Psoas muscle (tissue), 8 donors: ENCODE measurements around the gene P2RY6. TPM values are rescaled to one million over a fixed set of nuclear protein-coding genes. Genes with fewer than 3 reads are reported as not detected.

Experiments used
- ATAC-seq, 4 donors: fragments of 200-7000 bp; cut with Tn5 transposase; one replicate each; pipeline ENCODE4 v1.9.1; 2020; ENCODE audit warnings: moderate library complexity in 3 of 4, mild to moderate bottlenecking in 2 of 4
- DNase-seq, 2 donors: peaks; one replicate each; pipeline ENCODE4 v3.0.0-alpha.2; 2020
- H3K27ac ChIP-seq: fragments of 200-600 bp; one replicate; pipeline ENCODE4 v1.8.0; 2022
- H3K27me3 ChIP-seq, 3 donors: fragments of 200-600 bp in 1 of 3; one replicate each; pipeline versions ENCODE4 v1.6.1 to v1.8.0; 2013 to 2022; ENCODE audit warnings: low read length in 2 of 3, mild to moderate bottlenecking in 2 of 3, moderate library complexity in 1 of 3; ENCODE audit not compliant: insufficient read depth in 3 of 3
- H3K36me3 ChIP-seq, 2 donors: fragments of 200-600 bp in 1 of 2; one replicate each; pipeline versions ENCODE4 v1.6.1 to v1.8.0; 2013 to 2022; ENCODE audit warnings: low read depth in 1 of 2, mild to moderate bottlenecking in 1 of 2, moderate library complexity in 1 of 2; ENCODE audit not compliant: insufficient read depth in 1 of 2
- H3K4me1 ChIP-seq: fragments of 200-600 bp; one replicate; pipeline ENCODE4 v1.8.0; 2022
- H3K4me3 ChIP-seq: fragments of 200-600 bp; one replicate; pipeline ENCODE4 v1.8.0; 2022; ENCODE audit warnings: mild to moderate bottlenecking
- H3K9me3 ChIP-seq: fragments of 200-600 bp; one replicate; pipeline ENCODE4 v1.8.0; 2022
- WGBS, 3 donors: extraction: QIAGEN DNeasy Blood & Tissue Kit; methylation state at CpG; one replicate each; pipeline versions ENCODE4 v1.1.6 to v1.1.7; 2013; 5-methylcytosine and 5-hydroxymethylcytosine counted together
- intact Hi-C, 2 donors: fragments of 100-400 bp; cut with DNase I; formaldehyde crosslinking; loops; one replicate each; pipeline versions ENCODE4 v1.11.0 to v1.14.2; 2022
- polyA plus RNA-seq, 3 donors: library from polyadenylated mRNA; stranded (reverse); fragments of 200-250 nt; gene quantifications; one replicate each; pipeline ENCODE4 v1.2.3, GENCODE V29; 2013
- total RNA-seq, 4 donors: library from RNA; stranded (reverse); fragmentation: NEBNext Ultra II Directional in 2 of 4; extraction: Animal tissue kit (Norgen Biotek cat#: 25700) in 2 of 4; gene quantifications; one replicate each; pipeline versions ENCODE4 v1.2.1 to v1.2.4, GENCODE V29; 2021 to 2023
- TF ChIP-seq, protein P1 (sequence below): fragments of 200-600 bp; IDR thresholded peaks from one replicate; pipeline ENCODE4 v1.8.0; 2022; ENCODE audit warnings: antibody characterized with exemption
- donor health status: healthy with polysubstance abuse.
- donor health status: DM: no; HTN: no; CAD: no; lungs with moderate emphysema.
- donor health status: Bipolar disorder and iron deficiency.
- donor health status: healthy.
- donor health status: DM: yes; HTN: yes; CAD: no.
- donor health status: DM: no; HTN: no; CAD: no.
- donor health status: DM: no; HTN: no; CAD: no.
- donor health status: DM: yes; HTN: yes; CAD: no.

The P2RY6 gene
- total and polyA plus RNA-seq, 7 donors: 0.59 to 2.5 (median 1.3) TPM

DNA sequence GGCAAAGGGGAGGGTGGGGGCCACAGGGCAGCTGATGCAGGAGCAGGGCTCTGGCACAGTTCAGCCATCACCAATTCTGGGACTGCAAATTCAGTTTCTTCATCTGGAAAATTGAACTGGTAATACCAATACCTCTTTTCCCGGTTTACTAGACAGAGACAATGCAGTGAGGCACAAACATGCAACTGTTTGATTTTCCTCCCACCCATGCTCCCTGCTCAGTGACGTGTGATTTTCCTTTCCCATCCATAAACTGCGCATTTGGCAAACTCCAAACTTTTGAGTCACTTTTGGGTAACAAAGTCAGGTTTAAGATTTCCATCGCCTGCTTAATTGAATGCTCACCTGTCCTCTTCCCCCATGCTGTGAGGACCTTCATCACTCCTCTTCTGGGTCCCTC is 30.8 kb upstream of the P2RY6 start:
- WGBS, 3 donors: 72 to 87% (median 83%) methylated on average over 4 of the region's 4 CpGs

DNA sequence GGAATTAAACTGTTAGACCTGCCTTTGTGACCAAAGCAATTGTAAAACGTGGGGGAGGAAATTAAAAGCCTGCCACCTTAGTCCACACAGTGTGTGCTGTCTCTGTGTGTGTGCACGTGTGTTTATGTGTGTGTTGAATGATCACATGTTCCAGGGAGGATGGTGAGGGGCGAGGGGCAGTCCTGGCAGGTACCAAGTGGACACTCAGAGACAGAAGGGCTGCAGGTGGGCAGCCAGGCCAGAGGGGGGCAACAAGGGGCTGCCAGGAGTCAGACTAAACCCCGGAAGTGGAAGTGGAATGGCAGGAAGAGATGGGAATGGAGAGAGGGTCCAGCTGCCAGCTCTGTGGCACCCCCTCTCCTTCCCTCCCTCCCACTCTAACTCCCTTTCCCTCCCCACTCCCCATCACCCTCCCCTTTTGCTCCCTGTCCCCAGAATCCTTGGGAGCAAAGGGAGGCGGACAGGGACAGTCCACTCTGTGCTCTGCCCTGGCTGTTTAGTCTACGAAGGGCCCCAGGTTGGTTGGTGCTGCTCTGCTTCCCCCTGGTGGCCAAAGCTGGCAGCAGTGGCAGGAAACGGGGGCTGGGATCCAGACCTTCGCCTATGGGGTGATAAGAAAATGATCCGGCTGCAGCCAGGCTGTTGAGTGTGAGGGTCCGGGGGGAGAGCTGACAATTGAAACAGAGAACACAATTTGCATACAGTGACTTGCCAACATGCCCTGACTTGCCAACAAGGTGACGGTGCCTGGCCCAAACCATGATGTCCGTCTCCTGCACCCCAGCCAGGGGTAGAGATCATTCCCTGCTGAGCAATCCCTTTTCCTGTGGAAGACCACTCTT is 29.7 kb upstream of the P2RY6 start:
- intact Hi-C loops: loop anchor here (1.0 to 5.0 kb wide), 3 partner anchors 35 to 57 kb away; no protein-coding TSS in a partner anchor
- H3K36me3 ChIP-seq: peaks cover 0 to 5% of the 10 kb centered on the region in 2 donors
- no peaks in the 10 kb centered on the region for H3K27me3 ChIP-seq
- H3K9me3 ChIP-seq: no peaks in the 10 kb centered on the region
- TF ChIP-seq, protein P1, sequence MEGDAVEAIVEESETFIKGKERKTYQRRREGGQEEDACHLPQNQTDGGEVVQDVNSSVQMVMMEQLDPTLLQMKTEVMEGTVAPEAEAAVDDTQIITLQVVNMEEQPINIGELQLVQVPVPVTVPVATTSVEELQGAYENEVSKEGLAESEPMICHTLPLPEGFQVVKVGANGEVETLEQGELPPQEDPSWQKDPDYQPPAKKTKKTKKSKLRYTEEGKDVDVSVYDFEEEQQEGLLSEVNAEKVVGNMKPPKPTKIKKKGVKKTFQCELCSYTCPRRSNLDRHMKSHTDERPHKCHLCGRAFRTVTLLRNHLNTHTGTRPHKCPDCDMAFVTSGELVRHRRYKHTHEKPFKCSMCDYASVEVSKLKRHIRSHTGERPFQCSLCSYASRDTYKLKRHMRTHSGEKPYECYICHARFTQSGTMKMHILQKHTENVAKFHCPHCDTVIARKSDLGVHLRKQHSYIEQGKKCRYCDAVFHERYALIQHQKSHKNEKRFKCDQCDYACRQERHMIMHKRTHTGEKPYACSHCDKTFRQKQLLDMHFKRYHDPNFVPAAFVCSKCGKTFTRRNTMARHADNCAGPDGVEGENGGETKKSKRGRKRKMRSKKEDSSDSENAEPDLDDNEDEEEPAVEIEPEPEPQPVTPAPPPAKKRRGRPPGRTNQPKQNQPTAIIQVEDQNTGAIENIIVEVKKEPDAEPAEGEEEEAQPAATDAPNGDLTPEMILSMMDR: peak; percentile 80
- WGBS, 3 donors: 15 to 21% (median 18%) methylated on average over 11 to 12 of the region's 12 CpGs
- peak overlapping the region; percentile 53 for H3K27ac ChIP-seq
- no peak overlapping the region for H3K4me3 ChIP-seq
- DNase-seq (peak; percentile 80 to 90), ATAC-seq (peak; percentile 19 to 49 (median 40))
- peaks cover 42% of the 10 kb centered on the region for H3K4me1 ChIP-seq

More for the DNA sequence above, 30.8 kb upstream of the P2RY6 start:
- TF ChIP-seq, protein P1: no peak
- Histone ChIP-seq H3K9me3 (no peaks in the 10 kb centered on the region), H3K4me1 (peaks cover 53% of the 10 kb centered on the region), H3K4me3 (no peak overlapping the region), H3K27ac (peak overlapping the region; percentile 90), H3K27me3 (no peaks in the 10 kb centered on the region), H3K36me3 (peaks cover 0 to 5% of the 10 kb centered on the region in 2 donors)
- peak in 1 of 2 donors; percentile 30 for DNase-seq
- intact Hi-C loops: loop anchor here (2.0 to 5.0 kb wide), 3 partner anchors 34 to 54 kb away; no protein-coding TSS in a partner anchor
- no peak for ATAC-seq

DNA sequence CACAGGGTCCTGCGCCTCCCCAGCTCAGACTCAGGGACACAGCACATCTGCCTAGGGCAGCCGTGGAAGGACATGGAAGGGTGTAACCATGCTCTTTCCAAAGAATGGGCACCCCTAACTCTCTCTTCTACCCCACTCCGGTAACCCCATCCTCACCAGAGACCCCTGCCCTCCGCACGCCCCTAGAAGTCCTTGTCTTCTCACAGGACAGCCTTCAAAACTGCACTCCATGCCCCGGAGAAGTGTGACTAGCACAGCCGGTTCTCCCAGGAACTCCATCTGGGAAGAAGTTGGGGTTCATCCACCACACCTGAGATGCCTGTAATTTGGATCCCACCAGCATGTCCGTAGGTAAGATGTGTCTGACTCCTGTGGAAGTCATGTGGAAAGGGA is 29.0 kb upstream of the P2RY6 start:
- no peak for DNase-seq
- H3K27ac ChIP-seq: peak overlapping the region; percentile 53

DNA sequence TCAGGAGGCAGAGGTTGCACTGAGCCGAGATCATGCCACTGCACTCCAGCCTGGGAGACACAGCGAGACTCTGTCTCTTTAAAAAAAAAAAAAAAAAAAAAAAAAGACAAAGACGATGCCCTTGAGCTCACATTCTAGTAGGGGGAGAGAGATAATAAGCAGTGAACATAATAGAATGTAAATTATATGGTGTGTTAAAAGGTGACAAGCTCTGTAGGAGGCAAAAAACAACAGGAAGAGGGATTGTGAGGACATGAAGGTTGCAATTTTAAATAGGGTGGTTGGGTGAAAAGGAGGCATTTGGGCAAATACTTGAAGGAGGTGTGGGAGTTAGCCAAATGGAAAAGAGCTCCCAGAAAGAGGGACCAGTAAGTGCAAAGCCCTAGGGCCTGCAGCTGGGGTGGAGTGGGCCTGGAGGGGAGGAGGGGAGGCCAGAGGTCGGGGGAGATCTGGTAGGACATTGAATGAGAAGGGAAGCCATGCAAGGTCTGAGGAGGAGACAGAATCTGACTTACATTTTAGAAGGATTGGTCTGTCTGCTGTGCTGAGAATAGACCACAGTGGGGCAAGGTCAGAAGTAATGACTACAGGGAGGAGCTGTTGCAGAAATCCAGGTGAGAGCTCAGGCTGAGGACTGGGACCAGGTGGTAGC is 27.4 kb upstream of the P2RY6 start:
- Histone ChIP-seq H3K27ac (no peak overlapping the region), H3K4me1 (peaks cover 22% of the 10 kb centered on the region), H3K9me3 (no peaks in the 10 kb centered on the region), H3K36me3 (peaks cover 0 to 5% of the 10 kb centered on the region in 2 donors), H3K27me3 (no peaks in the 10 kb centered on the region), H3K4me3 (no peak overlapping the region)
- DNase-seq (no peak), ATAC-seq (no peak)
- TF ChIP-seq, protein P1: no peak
- 58 to 76% (median 65%) methylated on average over 4 of the region's 4 CpGs for WGBS, 3 donors
- intact Hi-C loops: loop anchor here (5.0 kb wide), 3 partner anchors 37 to 417 kb away; no protein-coding TSS in a partner anchor

More for the DNA sequence above, 29.0 kb upstream of the P2RY6 start:
- no peak for ATAC-seq
- H3K9me3 ChIP-seq: no peaks in the 10 kb centered on the region
- intact Hi-C loops: loop anchor here (5.0 kb wide), 2 partner anchors 36 to 44 kb away; no protein-coding TSS in a partner anchor
- peaks cover 0 to 5% of the 10 kb centered on the region in 2 donors for H3K36me3 ChIP-seq
- H3K27me3 ChIP-seq: no peaks in the 10 kb centered on the region
- no peak overlapping the region for H3K4me3 ChIP-seq
- peaks cover 35% of the 10 kb centered on the region for H3K4me1 ChIP-seq
- 79 to 93% (median 82%) methylated on average over 8 of the region's 8 CpGs for WGBS, 3 donors
- TF ChIP-seq, protein P1: no peak
